ACC112 (cell line): ENCODE measurements around the gene SERTAD3.

Source experiments
- H2AFZ ChIP-seq: fragments of 200-600 bp; sonication (generic); one replicate; pipeline ENCODE4 v1.6.0; 2017; ENCODE audit warnings: antibody characterized with exemption, low read length; ENCODE audit not compliant: unreplicated experiment
- H3K27ac ChIP-seq: fragments of 200-600 bp; sonication (generic); 2 replicates; pipeline ENCODE4 v1.5.1; 2014; ENCODE audit warnings: low read depth, mild to moderate bottlenecking, antibody characterized with exemption, low read length, moderate library complexity
- H3K27me3 ChIP-seq: fragments of 200-600 bp; sonication (generic); 2 replicates; pipeline ENCODE4 v1.6.1; 2014; ENCODE audit warnings: mild to moderate bottlenecking, antibody characterized with exemption, low read length, moderate library complexity, mixed read lengths; ENCODE audit not compliant: insufficient read depth
- H3K36me3 ChIP-seq: fragments of 200-600 bp; sonication (generic); 2 replicates; pipeline ENCODE4 v1.6.1; 2016; ENCODE audit warnings: mild to moderate bottlenecking, antibody characterized with exemption, low read length, moderate library complexity, mixed read lengths; ENCODE audit not compliant: insufficient read depth
- H3K4me1 ChIP-seq: fragments of 200-600 bp; sonication (generic); one replicate; pipeline ENCODE4 v1.6.1; 2016; ENCODE audit warnings: low read length, mixed read lengths; ENCODE audit not compliant: insufficient read depth, unreplicated experiment, control insufficient read depth
- H3K4me3 ChIP-seq: fragments of 200-600 bp; sonication (generic); 2 replicates; pipeline ENCODE4 v1.5.1; 2014; ENCODE audit warnings: mild to moderate bottlenecking, low read depth, low read length
- H3K79me2 ChIP-seq: fragments of 200-600 bp; sonication (generic); one replicate; pipeline ENCODE4 v1.6.0; 2016; ENCODE audit warnings: low read length; ENCODE audit not compliant: control insufficient read depth, unreplicated experiment, insufficient read depth

The SERTAD3 gene

GRCh38 chr19:40393894-40394815 is 50.0 kb downstream of the SERTAD3 start:
- Histone ChIP-seq H3K4me1 (no peaks in the 10 kb centered on the region), H3K27ac (no peak overlapping the region), H3K79me2 (no peaks in the 10 kb centered on the region)

GRCh38 chr19:40392894-40393517 is 51.1 kb downstream of the SERTAD3 start:
- H3K27ac ChIP-seq: no peak overlapping the region
- H3K27me3 ChIP-seq: no peaks in the 10 kb centered on the region
- no peak overlapping the region for H2AFZ ChIP-seq
- no peaks in the 10 kb centered on the region for H3K79me2 ChIP-seq
- no peaks in the 10 kb centered on the region for H3K36me3 ChIP-seq
- H3K4me3 ChIP-seq: no peak overlapping the region
- no peaks in the 10 kb centered on the region for H3K4me1 ChIP-seq

More at GRCh38 chr19:40393894-40394815, 50.0 kb downstream of the SERTAD3 start:
- Histone ChIP-seq H3K4me3 (no peak overlapping the region), H2AFZ (no peak overlapping the region), H3K36me3 (no peaks in the 10 kb centered on the region), H3K27me3 (no peaks in the 10 kb centered on the region)

GRCh38 chr19:40392123-40392522 is 52.0 kb downstream of the SERTAD3 start:
- H3K27ac ChIP-seq: no peak overlapping the region
- no peaks in the 10 kb centered on the region for H3K36me3 ChIP-seq
- H3K27me3 ChIP-seq: no peaks in the 10 kb centered on the region
- H3K79me2 ChIP-seq: no peaks in the 10 kb centered on the region
- no peak overlapping the region for H2AFZ ChIP-seq
- no peaks in the 10 kb centered on the region for H3K4me1 ChIP-seq
- no peak overlapping the region for H3K4me3 ChIP-seq
